Esophagus muscularis mucosa (tissue), 4 donors: ENCODE measurements around the gene EDDM13. TPM values are rescaled to one million over a fixed set of nuclear protein-coding genes. Genes with fewer than 3 reads are reported as not detected.

Source experiments
- DNase-seq: peaks from one replicate; pipeline ENCODE4 v3.0.0-alpha.2; 2017; ENCODE audit errors: extremely low spot score
- H3K27ac ChIP-seq, 4 donors: fragments of 200-600 bp; sonication (generic); replicated peaks in 1 of 4; 1 replicate in 3 of 4; 2 replicates in 1 of 4; pipeline ENCODE4 v1.5.1; 2016 to 2019; ENCODE audit warnings: mild to moderate bottlenecking in 1 of 4
- H3K27me3 ChIP-seq, 4 donors: fragments of 200-600 bp; sonication (generic); one replicate each; pipeline versions ENCODE4 v1.5.1 to v1.6.0; 2016 to 2019
- H3K36me3 ChIP-seq, 4 donors: fragments of 200-600 bp; sonication (generic); one replicate each; pipeline ENCODE4 v1.5.1; 2016 to 2019
- H3K4me1 ChIP-seq, 4 donors: fragments of 200-600 bp; sonication (generic); one replicate each; pipeline ENCODE4 v1.5.1; 2016 to 2019
- H3K4me3 ChIP-seq, 4 donors: fragments of 200-600 bp; sonication (generic); 1 replicate in 2 of 4; 2 replicates in 2 of 4; pipeline ENCODE4 v1.5.1; 2016 to 2019; ENCODE audit warnings: mild to moderate bottlenecking in 4 of 4, moderate library complexity in 1 of 4
- H3K9me3 ChIP-seq, 4 donors: fragments of 200-600 bp; sonication (generic); 1 replicate in 3 of 4; 2 replicates in 1 of 4; pipeline ENCODE4 v1.5.1; 2016 to 2019
- EP300 ChIP-seq: sonication (generic); formaldehyde crosslinking; IDR thresholded peaks from one replicate; pipeline ENCODE4 v1.6.1; 2017; ENCODE audit warnings: antibody characterized with exemption
- POLR2A ChIP-seq: fragments of 450-650 bp; IDR thresholded peaks from one replicate; pipeline ENCODE4 v1.6.1; 2017; ENCODE audit warnings: antibody characterized with exemption, moderate library complexity, mild to moderate bottlenecking, low read depth
- POLR2AphosphoS5 ChIP-seq, 2 donors: sonication (generic); formaldehyde crosslinking; IDR thresholded peaks; one replicate each; pipeline ENCODE4 v1.6.1; 2017; ENCODE audit warnings: antibody characterized with exemption in 2 of 2
- WGBS: methylation state at CpG from one replicate; pipeline ENCODE4 v1.1.5; 2018; 5-methylcytosine and 5-hydroxymethylcytosine counted together
- intact Hi-C: fragments of 100-400 bp; cut with DNase I; formaldehyde crosslinking; loops from one replicate; pipeline ENCODE4 v1.15.1; 2023
- small RNA-seq, 3 donors: library from RNA; depleted of rRNA; stranded (forward); fragments of <200 nt; gene quantifications; one replicate each; pipeline ENCODE3, GENCODE V24; 2016
- total RNA-seq, 4 donors: library from RNA; depleted of rRNA; stranded (reverse); fragments of >200 nt; gene quantifications; one replicate each; pipeline versions ENCODE4 v1.1.0 to v1.2.1, GENCODE V29; 2016
- TF ChIP-seq, protein P1 (sequence below), 3 experiments: fragments of 200-600 bp in 2 of 3; fragments of 450-650 bp in 1 of 3; sonication (generic) in 2 of 3; IDR thresholded peaks; one replicate each; pipeline ENCODE4 v1.5.1; 2017 to 2019; ENCODE audit warnings: antibody characterized with exemption in 3 of 3, mild to moderate bottlenecking in 2 of 3, moderate library complexity in 1 of 3

Gene EDDM13
- total RNA-seq, 4 donors from 2014 or later, result 2.9 TPM; not detected in 3

- H3K4me1 ChIP-seq, result no peaks in the 10 kb centered on the region
- H3K4me3 ChIP-seq, result no peak overlapping the region
- H3K9me3 ChIP-seq, result peaks cover 0 to 14% (median 7%) of the 10 kb centered on the region in 4 donors
- H3K36me3 ChIP-seq, result no peaks in the 10 kb centered on the region
- no peaks in the 10 kb centered on the region for H3K27me3 ChIP-seq
- intact Hi-C loops, result no loop called here
- TF ChIP-seq, protein P1, sequence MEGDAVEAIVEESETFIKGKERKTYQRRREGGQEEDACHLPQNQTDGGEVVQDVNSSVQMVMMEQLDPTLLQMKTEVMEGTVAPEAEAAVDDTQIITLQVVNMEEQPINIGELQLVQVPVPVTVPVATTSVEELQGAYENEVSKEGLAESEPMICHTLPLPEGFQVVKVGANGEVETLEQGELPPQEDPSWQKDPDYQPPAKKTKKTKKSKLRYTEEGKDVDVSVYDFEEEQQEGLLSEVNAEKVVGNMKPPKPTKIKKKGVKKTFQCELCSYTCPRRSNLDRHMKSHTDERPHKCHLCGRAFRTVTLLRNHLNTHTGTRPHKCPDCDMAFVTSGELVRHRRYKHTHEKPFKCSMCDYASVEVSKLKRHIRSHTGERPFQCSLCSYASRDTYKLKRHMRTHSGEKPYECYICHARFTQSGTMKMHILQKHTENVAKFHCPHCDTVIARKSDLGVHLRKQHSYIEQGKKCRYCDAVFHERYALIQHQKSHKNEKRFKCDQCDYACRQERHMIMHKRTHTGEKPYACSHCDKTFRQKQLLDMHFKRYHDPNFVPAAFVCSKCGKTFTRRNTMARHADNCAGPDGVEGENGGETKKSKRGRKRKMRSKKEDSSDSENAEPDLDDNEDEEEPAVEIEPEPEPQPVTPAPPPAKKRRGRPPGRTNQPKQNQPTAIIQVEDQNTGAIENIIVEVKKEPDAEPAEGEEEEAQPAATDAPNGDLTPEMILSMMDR (IDR thresholded peaks at IDR 0.05), result no peak
- no peak for TF ChIP-seq POLR2A
- no peak for TF ChIP-seq EP300
- TF ChIP-seq POLR2AphosphoS5 (IDR thresholded peaks at IDR 0.05), result no peak
- H3K27ac ChIP-seq, result no peak overlapping the region
- DNase-seq, result no peak
- WGBS, result 88% methylated on average over 1 of the region's 1 CpG
Observed at GRCh38 chr19:56355517-56355916, 83.0 kb downstream of the EDDM13 start.

DNA sequence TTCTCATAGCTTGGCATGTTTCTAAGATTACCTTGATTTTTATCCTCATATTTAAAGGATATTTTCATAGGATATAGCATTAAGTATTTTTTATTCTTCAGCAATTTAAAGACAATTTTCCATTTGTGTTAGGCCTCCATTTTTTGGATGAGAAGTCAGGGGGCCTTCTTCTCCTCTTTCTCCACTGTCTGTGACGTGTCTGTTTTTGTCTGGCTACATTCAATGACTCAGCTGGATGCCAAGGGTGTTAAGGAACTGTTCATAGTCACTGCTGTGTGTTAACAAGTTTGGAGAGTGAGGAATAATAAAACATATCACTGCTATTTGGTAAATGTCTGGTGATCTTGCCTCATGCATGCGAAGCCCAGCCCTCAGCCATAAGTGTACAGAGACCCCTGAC lies 84.4 kb downstream of the EDDM13 start:
- DNase-seq, result no peak
- 83% methylated on average over 2 of the region's 2 CpGs for WGBS
- peaks cover 0 to 24% (median 11%) of the 10 kb centered on the region in 4 donors for H3K9me3 ChIP-seq
- H3K4me3 ChIP-seq, result no peak overlapping the region
- no peaks in the 10 kb centered on the region for H3K27me3 ChIP-seq
- intact Hi-C loops, result no loop called here
- TF ChIP-seq POLR2A (no peak), POLR2AphosphoS5 (IDR thresholded peaks at IDR 0.05) (no peak), EP300 (no peak)
- TF ChIP-seq, protein P1 (IDR thresholded peaks at IDR 0.05), result no peak
- H3K36me3 ChIP-seq, result peaks cover 0 to 8% (median 5%) of the 10 kb centered on the region in 4 donors
- H3K4me1 ChIP-seq, result no peaks in the 10 kb centered on the region
- H3K27ac ChIP-seq, result no peak overlapping the region

Small RNAs within 50 kb of the gene (small RNA-seq; reads per million reads assigned to genes)
- 0 reads per million in 3 donors for gene RF00019

Other genes with a start within 250 kb of the EDDM13 start
- 10 to 100 TPM; 15.0 to 34.2 (median 28.4) TPM for gene ZNF787, start 151.5 kb upstream of the EDDM13 start, total RNA-seq
- 10 to 100 TPM; 32.0 to 78.2 (median 52.1) TPM for gene ZNF444, start 131.5 kb upstream of the EDDM13 start, total RNA-seq
- not detected for gene GALP, start 96.7 kb upstream of the EDDM13 start, total RNA-seq
- 1 to 10 TPM in 1 of 4 donors, not detected in 3; 1.2 TPM for gene ZSCAN5B, start 75.0 kb upstream of the EDDM13 start, total RNA-seq
- gene ZSCAN5C, start 70.5 kb upstream of the EDDM13 start, total RNA-seq, result not detected
- gene ZSCAN5A, start 42.1 kb downstream of the EDDM13 start, total RNA-seq, result 1 to 10 TPM; 3.7 to 9.9 (median 6.7) TPM
- 1 to 10 TPM; 4.1 to 5.5 (median 4.8) TPM for gene ZNF582, start 120.8 kb downstream of the EDDM13 start, total RNA-seq
- gene ZNF583, start 131.6 kb downstream of the EDDM13 start, total RNA-seq, result 10 to 100 TPM in 1 of 4 donors, 1 to 10 TPM in 3; 3.8 to 11.8 (median 6.6) TPM
- gene ZNF667, start 204.6 kb downstream of the EDDM13 start, total RNA-seq, result 1 to 10 TPM; 2.1 to 4.0 (median 3.2) TPM
- gene ZNF471, start 235.1 kb downstream of the EDDM13 start, total RNA-seq, result 10 to 100 TPM in 3 of 4 donors, 1 to 10 TPM in 1; 8.6 to 11.2 (median 10.9) TPM